SK-N-SH (cell line): ENCODE results near the gene WDR27. TPM values are rescaled to one million over a fixed set of nuclear protein-coding genes. Genes with fewer than 3 reads are reported as not detected.

ENCODE experiments used
- CTCF ChIA-PET: fragments of 300-600, 350-600 bp; formaldehyde crosslinking; extraction: SDS; loops from one replicate; lab custom pipeline; 2021; lab: Yijun Ruan, JAX
- POLR2A ChIA-PET: fragments of 350-600 bp; sonication (Branson Sonifier 250); formaldehyde crosslinking; extraction: SDS; loops from one replicate; lab custom pipeline; 2020; ENCODE audit warnings: antibody characterized with exemption, inconsistent platforms; lab: Yijun Ruan, JAX
- DNase-seq: peaks from one replicate; pipeline ENCODE4 v3.0.0; 2012
- H2AFZ ChIP-seq: fragments of 200-600 bp; sonication (generic); 2 replicates; pipeline ENCODE4 v1.8.1; 2016; ENCODE audit warnings: antibody characterized with exemption, mild to moderate bottlenecking, low read depth
- H3F3A ChIP-seq: fragments of 200-600 bp; sonication (generic); replicated peaks from 2 replicates; pipeline ENCODE3; 2016; ENCODE audit warnings: antibody characterized with exemption, mild to moderate bottlenecking; ENCODE audit not compliant: insufficient read depth
- H3K27ac ChIP-seq, 2 experiments: fragments of 200-500 bp in 1 of 2; fragments of 200-600 bp in 1 of 2; sonication (Bioruptor generic) in 1 of 2; sonication (generic), shearing (Covaris generic) in 1 of 2; 2 replicates each; pipeline versions ENCODE4 v1.5.1 to v1.6.1; 2014 to 2016; ENCODE audit warnings: low read depth in 2 of 2, inconsistent platforms in 1 of 2, low read length in 1 of 2, mild to moderate bottlenecking in 1 of 2, mixed read lengths in 1 of 2
- H3K27me3 ChIP-seq: fragments of 200-600 bp; sonication (generic), shearing (Covaris generic); 2 replicates; pipeline ENCODE4 v1.6.1; 2016; ENCODE audit warnings: mixed run types; ENCODE audit not compliant: insufficient read depth
- H3K36me3 ChIP-seq, 2 experiments: fragments of 200-500 bp in 1 of 2; fragments of 200-600 bp in 1 of 2; sonication (Bioruptor generic) in 1 of 2; sonication (generic) in 1 of 2; replicated peaks in 1 of 2; 2 replicates each; pipeline versions ENCODE3 to v1.5.1; 2014 to 2016; ENCODE audit warnings: low read length in 1 of 2, mild to moderate bottlenecking in 1 of 2; ENCODE audit not compliant: insufficient read depth in 2 of 2, control insufficient read depth in 1 of 2
- H3K4me1 ChIP-seq, 2 experiments: fragments of 200-500 bp in 1 of 2; fragments of 200-600 bp in 1 of 2; sonication (Bioruptor generic) in 1 of 2; sonication (generic), shearing (Covaris generic) in 1 of 2; 2 replicates each; pipeline versions ENCODE4 v1.5.1 to v1.6.1; 2014 to 2016; ENCODE audit warnings: low read depth in 1 of 2, low read length in 1 of 2, mixed run types in 1 of 2; ENCODE audit not compliant: insufficient read depth in 2 of 2, control insufficient read depth in 1 of 2
- H3K4me2 ChIP-seq: fragments of 200-600 bp; sonication (generic), shearing (Covaris generic); 2 replicates; pipeline ENCODE4 v1.6.1; 2017; ENCODE audit warnings: mixed run types
- H3K4me3 ChIP-seq, 2 experiments: fragments of 200-500 bp in 1 of 2; fragments of 200-600 bp in 1 of 2; sonication (Bioruptor generic) in 1 of 2; sonication (generic), shearing (Covaris generic) in 1 of 2; 2 replicates each; pipeline versions ENCODE4 v1.5.1 to v1.8.1; 2014 to 2016; ENCODE audit warnings: low read depth in 2 of 2, inconsistent platforms in 1 of 2, low read length in 1 of 2, mild to moderate bottlenecking in 1 of 2, mixed read lengths in 1 of 2, moderate library complexity in 1 of 2
- H3K79me2 ChIP-seq: fragments of 200-600 bp; sonication (generic); 2 replicates; pipeline ENCODE4 v1.8.1; 2017; ENCODE audit warnings: mild to moderate bottlenecking; ENCODE audit not compliant: insufficient read depth
- H3K9ac ChIP-seq: fragments of 200-600 bp; sonication (generic); 2 replicates; pipeline ENCODE4 v1.6.1; 2017; ENCODE audit warnings: mixed run types
- H3K9me2 ChIP-seq: fragments of 200-600 bp; sonication (generic); 2 replicates; pipeline ENCODE4 v1.6.1; 2017; ENCODE audit warnings: mixed run types
- H3K9me3 ChIP-seq: fragments of 200-600 bp; sonication (generic); 2 replicates; pipeline ENCODE4 v1.6.1; 2017; ENCODE audit warnings: mixed run types, mild to moderate bottlenecking, moderate library complexity
- H4K20me1 ChIP-seq: fragments of 200-600 bp; sonication (generic); 2 replicates; pipeline ENCODE4 v1.6.1; 2017; ENCODE audit warnings: mild to moderate bottlenecking, mixed run types; ENCODE audit not compliant: insufficient read depth
- CHD2 ChIP-seq: fragments of 150-350 bp; IDR thresholded peaks from 2 replicates; pipeline ENCODE4 v1.6.1; 2018; ENCODE audit warnings: low read length; ENCODE audit not compliant: partially characterized antibody
- EP300 ChIP-seq, 2 experiments: IDR thresholded peaks; 2 replicates each; pipeline versions ENCODE4 v1.4.0 to v1.6.1; 2012; ENCODE audit warnings: borderline replicate concordance in 1 of 2, low read depth in 1 of 2, low read length in 1 of 2
- FOSL2 ChIP-seq: IDR thresholded peaks from 2 replicates; pipeline ENCODE4 v1.4.0; 2012; ENCODE audit warnings: low read depth, mild to moderate bottlenecking, moderate library complexity, borderline replicate concordance
- FOXJ3 ChIP-seq: sonication (generic); formaldehyde crosslinking; IDR thresholded peaks from 2 replicates; pipeline ENCODE4 v1.5.1; 2020; ENCODE audit warnings: mild to moderate bottlenecking, missing genetic modification reagents
- FOXM1 ChIP-seq: IDR thresholded peaks from 2 replicates; pipeline ENCODE4 v1.4.0; 2012; ENCODE audit warnings: low read depth, mild to moderate bottlenecking
- GATA2 ChIP-seq: sonication (generic); formaldehyde crosslinking; IDR thresholded peaks from 2 replicates; pipeline ENCODE4 v1.5.0; 2020; ENCODE audit warnings: mild to moderate bottlenecking, missing genetic modification reagents
- JUND ChIP-seq: IDR thresholded peaks from 2 replicates; pipeline ENCODE4 v1.4.0; 2012
- NFIC ChIP-seq: IDR thresholded peaks from 2 replicates; pipeline ENCODE4 v1.4.0; 2012; ENCODE audit warnings: borderline replicate concordance
- RAD21 ChIP-seq: IDR thresholded peaks from 2 replicates; pipeline ENCODE4 v1.6.1; 2012; ENCODE audit warnings: mild to moderate bottlenecking, low read length
- RCOR1 ChIP-seq: fragments of 150-350 bp; IDR thresholded peaks from 2 replicates; pipeline ENCODE4 v1.6.1; 2017; ENCODE audit warnings: antibody characterized with exemption, low read length
- RFX5 ChIP-seq: IDR thresholded peaks from 2 replicates; pipeline ENCODE4 v1.6.1; 2012; ENCODE audit warnings: mild to moderate bottlenecking, improper control_type of control experiment, low read length
- RXRA ChIP-seq: IDR thresholded peaks from 2 replicates; pipeline ENCODE4 v1.4.0; 2012; ENCODE audit warnings: low read depth, mild to moderate bottlenecking, borderline replicate concordance
- WGBS: methylation state at CpG from one replicate; pipeline ENCODE4 v1.1.6; 2017; ENCODE audit warnings: low lambda C conversion rate; 5-methylcytosine and 5-hydroxymethylcytosine counted together
- polyA plus RNA-seq, 3 experiments: library from polyadenylated mRNA; depleted of rRNA; stranded (reverse); fragments of >200 nt; gene quantifications; 2 replicates each; pipeline ENCODE4 v1.2.3, GENCODE V29; 2012
- TF ChIP-seq, protein P1 (sequence below): fragments of 150-350 bp; IDR thresholded peaks from 2 replicates; pipeline ENCODE4 v1.6.1; 2016; ENCODE audit warnings: mild to moderate bottlenecking, low read depth, low read length
- TF ChIP-seq, protein P2 (sequence below): IDR thresholded peaks from 2 replicates; pipeline ENCODE4 v1.4.0; 2012; ENCODE audit warnings: low read depth, borderline replicate concordance
- TF ChIP-seq, protein P3 (sequence below): IDR thresholded peaks from 2 replicates; pipeline ENCODE4 v1.6.1; 2012; ENCODE audit warnings: mild to moderate bottlenecking, low read depth, low read length, moderate library complexity
- TF ChIP-seq, protein P4 (sequence below): fragments of 200-600 bp; sonication (generic); IDR thresholded peaks from 2 replicates; pipeline ENCODE4 v1.6.1; 2017; ENCODE audit warnings: antibody characterized with exemption, mild to moderate bottlenecking, moderate library complexity

Gene WDR27
- polyA plus RNA-seq, 1 of the 3 experiments (the other 2 are of a cell fraction): 55.6 TPM

DNA sequence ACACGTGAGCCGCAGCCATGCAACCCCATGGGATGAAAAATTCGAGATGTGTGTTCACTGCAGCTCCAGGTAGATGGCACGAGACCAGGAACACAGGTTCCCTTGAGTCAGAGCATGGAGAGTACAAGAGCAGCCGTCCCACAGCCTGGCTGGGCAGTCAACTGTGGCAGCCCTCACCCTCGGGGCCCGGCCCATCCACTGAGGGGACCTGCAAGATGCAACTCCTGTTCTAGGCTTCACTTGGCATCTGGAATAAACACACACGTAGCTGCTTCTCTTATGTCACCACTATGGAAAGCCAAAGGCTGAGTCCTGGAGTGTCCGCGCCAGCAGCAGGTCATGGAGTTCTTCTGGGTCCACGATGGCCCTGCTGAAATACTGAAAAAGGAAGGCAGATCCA, 77.0 kb downstream of the WDR27 start:
- peaks cover 0 to 10% of the 10 kb centered on the region in 2 experiments; a peak in 2 of 4 replicates for H3K4me1 ChIP-seq
- no peak overlapping the region for H3K4me2 ChIP-seq
- no peak for DNase-seq
- TF ChIP-seq RXRA (no peak), FOXJ3 (CRISPR knock-in tag) (no peak), FOXM1 (no peak), FOSL2 (no peak), RAD21 (no peak), NFIC (no peak), GATA2 (CRISPR knock-in tag) (no peak), CHD2 (no peak), RCOR1 (no peak), JUND (no peak)
- TF ChIP-seq, protein P1, sequence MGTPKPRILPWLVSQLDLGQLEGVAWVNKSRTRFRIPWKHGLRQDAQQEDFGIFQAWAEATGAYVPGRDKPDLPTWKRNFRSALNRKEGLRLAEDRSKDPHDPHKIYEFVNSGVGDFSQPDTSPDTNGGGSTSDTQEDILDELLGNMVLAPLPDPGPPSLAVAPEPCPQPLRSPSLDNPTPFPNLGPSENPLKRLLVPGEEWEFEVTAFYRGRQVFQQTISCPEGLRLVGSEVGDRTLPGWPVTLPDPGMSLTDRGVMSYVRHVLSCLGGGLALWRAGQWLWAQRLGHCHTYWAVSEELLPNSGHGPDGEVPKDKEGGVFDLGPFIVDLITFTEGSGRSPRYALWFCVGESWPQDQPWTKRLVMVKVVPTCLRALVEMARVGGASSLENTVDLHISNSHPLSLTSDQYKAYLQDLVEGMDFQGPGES: no peak
- TF ChIP-seq, protein P2, sequence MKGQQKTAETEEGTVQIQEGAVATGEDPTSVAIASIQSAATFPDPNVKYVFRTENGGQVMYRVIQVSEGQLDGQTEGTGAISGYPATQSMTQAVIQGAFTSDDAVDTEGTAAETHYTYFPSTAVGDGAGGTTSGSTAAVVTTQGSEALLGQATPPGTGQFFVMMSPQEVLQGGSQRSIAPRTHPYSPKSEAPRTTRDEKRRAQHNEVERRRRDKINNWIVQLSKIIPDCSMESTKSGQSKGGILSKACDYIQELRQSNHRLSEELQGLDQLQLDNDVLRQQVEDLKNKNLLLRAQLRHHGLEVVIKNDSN: no peak
- TF ChIP-seq, protein P3, sequence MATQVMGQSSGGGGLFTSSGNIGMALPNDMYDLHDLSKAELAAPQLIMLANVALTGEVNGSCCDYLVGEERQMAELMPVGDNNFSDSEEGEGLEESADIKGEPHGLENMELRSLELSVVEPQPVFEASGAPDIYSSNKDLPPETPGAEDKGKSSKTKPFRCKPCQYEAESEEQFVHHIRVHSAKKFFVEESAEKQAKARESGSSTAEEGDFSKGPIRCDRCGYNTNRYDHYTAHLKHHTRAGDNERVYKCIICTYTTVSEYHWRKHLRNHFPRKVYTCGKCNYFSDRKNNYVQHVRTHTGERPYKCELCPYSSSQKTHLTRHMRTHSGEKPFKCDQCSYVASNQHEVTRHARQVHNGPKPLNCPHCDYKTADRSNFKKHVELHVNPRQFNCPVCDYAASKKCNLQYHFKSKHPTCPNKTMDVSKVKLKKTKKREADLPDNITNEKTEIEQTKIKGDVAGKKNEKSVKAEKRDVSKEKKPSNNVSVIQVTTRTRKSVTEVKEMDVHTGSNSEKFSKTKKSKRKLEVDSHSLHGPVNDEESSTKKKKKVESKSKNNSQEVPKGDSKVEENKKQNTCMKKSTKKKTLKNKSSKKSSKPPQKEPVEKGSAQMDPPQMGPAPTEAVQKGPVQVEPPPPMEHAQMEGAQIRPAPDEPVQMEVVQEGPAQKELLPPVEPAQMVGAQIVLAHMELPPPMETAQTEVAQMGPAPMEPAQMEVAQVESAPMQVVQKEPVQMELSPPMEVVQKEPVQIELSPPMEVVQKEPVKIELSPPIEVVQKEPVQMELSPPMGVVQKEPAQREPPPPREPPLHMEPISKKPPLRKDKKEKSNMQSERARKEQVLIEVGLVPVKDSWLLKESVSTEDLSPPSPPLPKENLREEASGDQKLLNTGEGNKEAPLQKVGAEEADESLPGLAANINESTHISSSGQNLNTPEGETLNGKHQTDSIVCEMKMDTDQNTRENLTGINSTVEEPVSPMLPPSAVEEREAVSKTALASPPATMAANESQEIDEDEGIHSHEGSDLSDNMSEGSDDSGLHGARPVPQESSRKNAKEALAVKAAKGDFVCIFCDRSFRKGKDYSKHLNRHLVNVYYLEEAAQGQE: no peak
- no peaks in the 10 kb centered on the region for H3K9me2 ChIP-seq
- ChIA-PET POLR2A (no interaction called here), CTCF (no interaction called here)
- no peaks in the 10 kb centered on the region for H4K20me1 ChIP-seq
- H3K9me3 ChIP-seq: no peaks in the 10 kb centered on the region
- no peak overlapping the region for H3K27ac ChIP-seq
- H3F3A ChIP-seq: no peaks in the 10 kb centered on the region
- H2AFZ ChIP-seq: no peak overlapping the region
- no peaks in the 10 kb centered on the region for H3K79me2 ChIP-seq
- 72% methylated on average over 3 of the region's 11 CpGs for WGBS
- no peaks in the 10 kb centered on the region for H3K27me3 ChIP-seq
- no peak overlapping the region for H3K9ac ChIP-seq
- H3K4me3 ChIP-seq: no peak overlapping the region
- peaks cover 0 to 3% of the 10 kb centered on the region in 2 experiments for H3K36me3 ChIP-seq

DNA sequence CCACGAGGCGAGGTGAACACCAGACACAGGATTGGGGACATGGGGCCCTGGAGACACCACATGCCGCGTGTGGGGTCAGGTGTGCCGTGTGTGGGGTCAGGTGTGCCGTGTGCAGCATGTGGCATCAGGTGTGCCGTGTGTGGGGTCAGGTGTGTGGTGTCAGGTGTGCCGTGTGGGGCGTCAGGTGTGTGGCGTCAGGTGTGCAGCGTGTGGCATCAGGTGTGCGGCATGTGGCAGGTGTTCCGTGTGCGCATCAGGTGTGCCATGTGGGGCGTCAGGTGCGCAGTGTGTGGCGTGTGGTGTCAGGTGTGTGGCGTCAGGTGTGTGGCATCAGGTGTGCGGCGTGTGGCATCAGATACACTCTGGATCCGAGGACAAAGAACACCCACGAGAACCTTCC, 77.9 kb downstream of the WDR27 start:
- no peaks in the 10 kb centered on the region for H3K9me2 ChIP-seq
- WGBS: 95% methylated on average over 22 of the region's 22 CpGs
- H3K27me3 ChIP-seq: no peaks in the 10 kb centered on the region
- no peak overlapping the region for H2AFZ ChIP-seq
- no peaks in the 10 kb centered on the region for H4K20me1 ChIP-seq
- no peak overlapping the region for H3K4me2 ChIP-seq
- no peaks in the 10 kb centered on the region for H3K79me2 ChIP-seq
- POLR2A ChIA-PET: no interaction called here
- peaks cover 5% of the 10 kb centered on the region for H3F3A ChIP-seq
- no peak overlapping the region for H3K27ac ChIP-seq
- H3K9ac ChIP-seq: no peak overlapping the region
- H3K4me3 ChIP-seq: no peak overlapping the region
- H3K9me3 ChIP-seq: no peaks in the 10 kb centered on the region
- DNase-seq: no peak
- peaks cover 0 to 18% of the 10 kb centered on the region in 2 experiments; a peak in 2 of 4 replicates for H3K4me1 ChIP-seq
- H3K36me3 ChIP-seq: peaks cover 0 to 3% of the 10 kb centered on the region in 2 experiments
- CTCF ChIA-PET: interaction anchor here (0.7 kb wide), 1 partner anchor 301 kb away, joined by 3 read pairs; no protein-coding TSS in a partner anchor
- TF ChIP-seq RFX5 (no peak), NFIC (no peak), RAD21 (no peak), EP300 (IDR thresholded peaks at IDR 0.05; ENCODE audit: borderline replicate concordance in 1 of 2, low read depth in 1 of 2, low read length in 1 of 2) (no peak)
- TF ChIP-seq, protein P4, sequence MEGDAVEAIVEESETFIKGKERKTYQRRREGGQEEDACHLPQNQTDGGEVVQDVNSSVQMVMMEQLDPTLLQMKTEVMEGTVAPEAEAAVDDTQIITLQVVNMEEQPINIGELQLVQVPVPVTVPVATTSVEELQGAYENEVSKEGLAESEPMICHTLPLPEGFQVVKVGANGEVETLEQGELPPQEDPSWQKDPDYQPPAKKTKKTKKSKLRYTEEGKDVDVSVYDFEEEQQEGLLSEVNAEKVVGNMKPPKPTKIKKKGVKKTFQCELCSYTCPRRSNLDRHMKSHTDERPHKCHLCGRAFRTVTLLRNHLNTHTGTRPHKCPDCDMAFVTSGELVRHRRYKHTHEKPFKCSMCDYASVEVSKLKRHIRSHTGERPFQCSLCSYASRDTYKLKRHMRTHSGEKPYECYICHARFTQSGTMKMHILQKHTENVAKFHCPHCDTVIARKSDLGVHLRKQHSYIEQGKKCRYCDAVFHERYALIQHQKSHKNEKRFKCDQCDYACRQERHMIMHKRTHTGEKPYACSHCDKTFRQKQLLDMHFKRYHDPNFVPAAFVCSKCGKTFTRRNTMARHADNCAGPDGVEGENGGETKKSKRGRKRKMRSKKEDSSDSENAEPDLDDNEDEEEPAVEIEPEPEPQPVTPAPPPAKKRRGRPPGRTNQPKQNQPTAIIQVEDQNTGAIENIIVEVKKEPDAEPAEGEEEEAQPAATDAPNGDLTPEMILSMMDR: no peak
- TF ChIP-seq, protein P3: no peak
